GM12874 (cell line): ENCODE results near the gene PLEKHM2.

ENCODE experiments used
- CTCF ChIP-seq: IDR thresholded peaks from 2 replicates; pipeline ENCODE4 v1.5.1; 2011; ENCODE audit warnings: low read depth, mild to moderate bottlenecking, control low read depth, low read length, moderate library complexity; ENCODE audit not compliant: insufficient read depth

PLEKHM2 gene

GRCh38 chr1:15667362-15667761 is 16.8 kb upstream of the PLEKHM2 start:
- no peak for TF ChIP-seq CTCF

GRCh38 chr1:15668089-15668754 is 15.9 kb upstream of the PLEKHM2 start:
- no peak for TF ChIP-seq CTCF

GRCh38 chr1:15669074-15669473 is 15.0 kb upstream of the PLEKHM2 start:
- no peak for TF ChIP-seq CTCF

- TF ChIP-seq CTCF = no peak
Measured at GRCh38 chr1:15669864-15670263, 14.3 kb upstream of the PLEKHM2 start.

- TF ChIP-seq CTCF = no peak
Measured at GRCh38 chr1:15671430-15671829, 12.7 kb upstream of the PLEKHM2 start.

GRCh38 chr1:15674386-15675159 is 9.5 kb upstream of the PLEKHM2 start:
- TF ChIP-seq CTCF = no peak

- TF ChIP-seq CTCF = no peak
Measured at GRCh38 chr1:15676010-15676409, 8.1 kb upstream of the PLEKHM2 start.
